Measurements from ENCODE around the gene PLCH1. TPM values are rescaled to one million over a fixed set of nuclear protein-coding genes. Genes with fewer than 3 reads are reported as not detected.

PLCH1 gene
- total RNA-seq, 1 donor from 2014 or later = 2.9 TPM

GRCh38 chr3:155425396-155425795, 319.5 kb downstream of the PLCH1 start:
- no peak for DNase-seq (ENCODE audit: low read depth)
- H3K36me3 ChIP-seq (ENCODE audit: control insufficient read depth, insufficient read depth, low read length) = no peaks in the 10 kb centered on the region
- no peak for TF ChIP-seq CTCF (IDR thresholded peaks at IDR 0.05; ENCODE audit: insufficient read depth, low read length, poor library complexity, severe bottlenecking)
- no peak overlapping the region for H3K4me3 ChIP-seq (ENCODE audit: low read depth, low read length)
- no peaks in the 10 kb centered on the region for H3K27me3 ChIP-seq (ENCODE audit: control insufficient read depth, insufficient read depth, low read length)

- no peak for TF ChIP-seq CTCF (IDR thresholded peaks at IDR 0.05; ENCODE audit: insufficient read depth, low read length, poor library complexity, severe bottlenecking)
- no peak for DNase-seq (ENCODE audit: low read depth)
- no peak overlapping the region for H3K4me3 ChIP-seq (ENCODE audit: low read depth, low read length)
Measured at GRCh38 chr3:155424323-155424710, 320.6 kb downstream of the PLCH1 start.

GRCh38 chr3:155423526-155424322, 321.1 kb downstream of the PLCH1 start:
- no peak for TF ChIP-seq CTCF (IDR thresholded peaks at IDR 0.05; ENCODE audit: insufficient read depth, low read length, poor library complexity, severe bottlenecking)
- no peaks in the 10 kb centered on the region for H3K27me3 ChIP-seq (ENCODE audit: control insufficient read depth, insufficient read depth, low read length)
- no peak for DNase-seq (ENCODE audit: low read depth)

More at GRCh38 chr3:155424323-155424710, 320.6 kb downstream of the PLCH1 start:
- H3K36me3 ChIP-seq (ENCODE audit: control insufficient read depth, insufficient read depth, low read length) = no peaks in the 10 kb centered on the region
- H3K27me3 ChIP-seq (ENCODE audit: control insufficient read depth, insufficient read depth, low read length) = no peaks in the 10 kb centered on the region

GRCh38 chr3:155420881-155421486, 323.9 kb downstream of the PLCH1 start:
- H3K36me3 ChIP-seq (ENCODE audit: control insufficient read depth, insufficient read depth, low read length) = no peaks in the 10 kb centered on the region
- no peaks in the 10 kb centered on the region for H3K27me3 ChIP-seq (ENCODE audit: control insufficient read depth, insufficient read depth, low read length)
- no peak for DNase-seq (ENCODE audit: low read depth)
- H3K4me3 ChIP-seq (ENCODE audit: low read depth, low read length) = no peak overlapping the region
- no peak for TF ChIP-seq CTCF (IDR thresholded peaks at IDR 0.05; ENCODE audit: insufficient read depth, low read length, poor library complexity, severe bottlenecking)

More at GRCh38 chr3:155423526-155424322, 321.1 kb downstream of the PLCH1 start:
- Histone ChIP-seq H3K36me3 (ENCODE audit: control insufficient read depth, insufficient read depth, low read length) (no peaks in the 10 kb centered on the region), H3K4me3 (ENCODE audit: low read depth, low read length) (no peak overlapping the region)

- Histone ChIP-seq H3K36me3 (ENCODE audit: control insufficient read depth, insufficient read depth, low read length) (no peaks in the 10 kb centered on the region), H3K27me3 (ENCODE audit: control insufficient read depth, insufficient read depth, low read length) (no peaks in the 10 kb centered on the region), H3K4me3 (ENCODE audit: low read depth, low read length) (no peak overlapping the region)
- DNase-seq (ENCODE audit: low read depth) = no peak
- no peak for TF ChIP-seq CTCF (IDR thresholded peaks at IDR 0.05; ENCODE audit: insufficient read depth, low read length, poor library complexity, severe bottlenecking)
Measured at GRCh38 chr3:155420406-155420805, 324.5 kb downstream of the PLCH1 start.
